Endothelial cell (in vitro differentiated cells): ENCODE measurements around the gene MED22. TPM values are rescaled to one million over a fixed set of nuclear protein-coding genes. Genes with fewer than 3 reads are reported as not detected.

Experiments used
- DNase-seq: peaks from one replicate; pipeline ENCODE4 v3.0.0; 2021; ENCODE audit warnings: low spot score
- H3K27ac Mint-ChIP-seq: one replicate; pipeline ENCODE4 v1.8.0; 2021; ENCODE audit warnings: mixed read lengths, inconsistent platforms; ENCODE audit not compliant: unreplicated experiment
- H3K27me3 Mint-ChIP-seq: one replicate; pipeline ENCODE4 v1.8.0; 2021; ENCODE audit warnings: mild to moderate bottlenecking, moderate library complexity, mixed read lengths, inconsistent platforms; ENCODE audit not compliant: unreplicated experiment
- H3K36me3 Mint-ChIP-seq: one replicate; pipeline ENCODE4 v1.8.0; 2021; ENCODE audit warnings: mild to moderate bottlenecking, low read depth, mixed read lengths, inconsistent platforms; ENCODE audit not compliant: unreplicated experiment
- H3K4me1 Mint-ChIP-seq: one replicate; pipeline ENCODE4 v1.8.0; 2021; ENCODE audit warnings: mild to moderate bottlenecking, mixed read lengths, inconsistent platforms; ENCODE audit not compliant: unreplicated experiment
- H3K4me3 Mint-ChIP-seq: one replicate; pipeline ENCODE4 v1.8.0; 2021; ENCODE audit warnings: mild to moderate bottlenecking, mixed read lengths, inconsistent platforms; ENCODE audit not compliant: unreplicated experiment
- H3K9me3 Mint-ChIP-seq: one replicate; pipeline ENCODE4 v1.8.0; 2021; ENCODE audit warnings: mixed read lengths, inconsistent platforms; ENCODE audit not compliant: unreplicated experiment
- CTCF ChIP-seq: fragments of 200-600 bp; sonication (generic); IDR thresholded peaks from one replicate; pipeline ENCODE4 v1.5.0; 2021; ENCODE audit warnings: antibody characterized with exemption; ENCODE audit not compliant: unreplicated experiment
- total RNA-seq: library from RNA; stranded (reverse); fragmentation: NEBNext Ultra II Directional; extraction: Animal tissue kit (Norgen Biotek cat#: 25700); gene quantifications from one replicate; pipeline ENCODE4 v1.2.1, GENCODE V29; 2021; ENCODE audit not compliant: unreplicated experiment

Gene MED22
- total RNA-seq, 1 donor from 2014 or later: 32.9 TPM

- Mint-ChIP-seq H3K27me3 (peaks cover 11% of the 10 kb centered on the region), H3K9me3 (no peaks in the 10 kb centered on the region), H3K4me1 (peaks cover 5% of the 10 kb centered on the region), H3K4me3 (no peak overlapping the region), H3K36me3 (peaks cover 25% of the 10 kb centered on the region), H3K27ac (no peak overlapping the region)
- no peak for DNase-seq
- no peak for TF ChIP-seq CTCF
Measured at GRCh38 chr9:133369933-133370332, 22.0 kb upstream of the MED22 start.

GRCh38 chr9:133369422-133369821 lies 21.5 kb upstream of the MED22 start:
- no peak for DNase-seq
- no peak for TF ChIP-seq CTCF
- H3K9me3 Mint-ChIP-seq: no peaks in the 10 kb centered on the region
- H3K4me1 Mint-ChIP-seq: peaks cover under 1% of the 10 kb centered on the region
- H3K36me3 Mint-ChIP-seq: peaks cover 25% of the 10 kb centered on the region
- no peak overlapping the region for H3K27ac Mint-ChIP-seq
- H3K4me3 Mint-ChIP-seq: no peak overlapping the region
- peaks cover 6% of the 10 kb centered on the region for H3K27me3 Mint-ChIP-seq

GRCh38 chr9:133368249-133368881 lies 20.4 kb upstream of the MED22 start:
- H3K27ac Mint-ChIP-seq: no peak overlapping the region
- no peaks in the 10 kb centered on the region for H3K9me3 Mint-ChIP-seq
- H3K4me3 Mint-ChIP-seq: no peak overlapping the region
- no peaks in the 10 kb centered on the region for H3K4me1 Mint-ChIP-seq
- TF ChIP-seq CTCF: no peak
- peaks cover 33% of the 10 kb centered on the region for H3K36me3 Mint-ChIP-seq
- peaks cover 7% of the 10 kb centered on the region for H3K27me3 Mint-ChIP-seq
- no peak for DNase-seq

- H3K36me3 Mint-ChIP-seq: peaks cover 38% of the 10 kb centered on the region
- no peaks in the 10 kb centered on the region for H3K9me3 Mint-ChIP-seq
- no peaks in the 10 kb centered on the region for H3K4me1 Mint-ChIP-seq
- H3K27ac Mint-ChIP-seq: no peak overlapping the region
- H3K4me3 Mint-ChIP-seq: no peak overlapping the region
- DNase-seq: no peak
- TF ChIP-seq CTCF: no peak
- peaks cover 7% of the 10 kb centered on the region for H3K27me3 Mint-ChIP-seq
Measured at GRCh38 chr9:133367778-133368177, 19.8 kb upstream of the MED22 start.

- peaks cover 7% of the 10 kb centered on the region for H3K27me3 Mint-ChIP-seq
- H3K4me3 Mint-ChIP-seq: no peak overlapping the region
- no peak overlapping the region for H3K27ac Mint-ChIP-seq
- no peak for DNase-seq
- H3K36me3 Mint-ChIP-seq: peaks cover 40% of the 10 kb centered on the region
- H3K4me1 Mint-ChIP-seq: no peaks in the 10 kb centered on the region
- no peaks in the 10 kb centered on the region for H3K9me3 Mint-ChIP-seq
- no peak for TF ChIP-seq CTCF
Measured at GRCh38 chr9:133367221-133367620, 19.3 kb upstream of the MED22 start.
